NCI-H187 treated with DMSO at 0.1 percent for 48 hours (cell line): Measurements from ENCODE around the gene ASCL5.

Source experiments
- DNase-seq: peaks from one replicate; lab custom pipeline; 2025; lab: John Stamatoyannopoulos, UW

ASCL5 gene

DNA sequence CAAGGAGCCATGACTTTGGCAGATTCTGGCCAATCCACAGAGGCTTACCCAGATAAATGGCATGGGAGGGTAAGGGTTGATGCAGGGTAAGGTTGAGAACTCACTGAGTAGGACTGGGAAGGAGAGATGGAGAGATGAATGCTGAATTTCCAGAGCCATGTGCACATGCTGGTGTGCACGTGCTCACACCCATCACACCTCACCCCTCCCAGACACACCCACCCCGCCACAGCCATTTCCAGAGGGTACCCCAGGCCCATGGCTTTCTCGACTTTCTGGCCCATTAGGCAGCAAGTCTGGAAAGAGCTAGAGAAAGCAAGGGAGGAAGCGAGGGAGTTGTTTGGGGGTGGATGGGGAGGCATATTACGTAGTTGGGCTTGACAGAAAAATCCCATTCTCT lies 16.4 kb downstream of the ASCL5 start:
- DNase-seq: no peak

DNA sequence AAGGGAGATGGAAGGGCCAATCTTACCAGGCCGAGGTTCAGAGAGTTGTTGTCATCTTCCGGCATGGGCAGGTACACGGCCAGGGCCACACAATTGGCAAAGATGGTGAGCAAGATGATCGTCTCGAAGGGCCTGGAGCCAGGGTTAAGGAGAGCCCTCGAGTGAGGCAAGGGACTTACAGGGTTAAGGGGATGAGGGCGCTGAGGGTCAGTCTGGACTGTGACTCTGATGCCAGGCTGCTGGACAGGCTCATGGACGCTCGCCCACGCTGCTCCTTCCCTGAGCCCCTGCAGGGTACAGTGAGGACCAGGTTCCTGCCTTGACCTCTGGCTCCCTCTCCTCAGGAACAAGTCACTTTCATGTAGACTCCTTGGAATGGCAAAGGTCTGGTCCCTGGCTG lies 16.8 kb downstream of the ASCL5 start:
- DNase-seq: no peak

DNA sequence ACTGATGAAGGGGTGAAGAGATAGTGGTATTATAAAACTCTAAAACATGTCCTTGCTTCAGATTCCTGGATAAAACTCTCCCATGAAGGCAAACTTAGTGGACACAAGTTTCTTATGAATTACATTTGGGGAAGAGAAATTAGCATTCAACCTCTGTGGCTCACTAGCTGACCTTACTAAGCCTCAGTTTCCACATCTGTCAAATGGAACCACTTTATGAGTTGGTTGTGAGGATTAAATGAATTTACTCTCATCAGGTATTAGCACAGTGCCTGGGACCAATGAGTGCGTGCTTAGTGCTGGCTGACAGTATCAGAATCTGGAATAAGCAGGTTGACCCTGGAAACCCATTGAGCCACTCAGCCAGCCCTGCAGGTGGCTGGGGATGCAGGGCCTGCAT lies 17.3 kb downstream of the ASCL5 start:
- no peak for DNase-seq

DNA sequence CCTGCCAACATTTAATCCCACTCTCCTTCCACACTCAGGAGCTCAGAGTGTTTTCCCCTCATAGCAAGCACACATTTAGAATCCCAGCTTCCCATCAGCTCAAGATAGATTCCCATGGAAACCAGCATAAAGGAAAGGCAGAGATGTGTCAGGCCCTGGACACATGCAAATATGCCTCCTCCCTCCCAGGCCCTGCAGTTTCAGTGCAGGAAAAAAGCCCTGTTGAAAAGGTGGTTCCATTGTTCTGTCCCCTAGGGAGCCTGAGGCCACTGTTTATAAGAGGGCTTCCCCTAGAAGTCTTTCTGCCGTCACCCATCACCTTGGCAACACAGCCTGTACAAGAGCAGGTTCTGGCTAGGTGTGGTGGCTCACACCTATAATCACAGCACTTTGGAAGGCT lies 18.4 kb downstream of the ASCL5 start:
- DNase-seq: peak; percentile 40

DNA sequence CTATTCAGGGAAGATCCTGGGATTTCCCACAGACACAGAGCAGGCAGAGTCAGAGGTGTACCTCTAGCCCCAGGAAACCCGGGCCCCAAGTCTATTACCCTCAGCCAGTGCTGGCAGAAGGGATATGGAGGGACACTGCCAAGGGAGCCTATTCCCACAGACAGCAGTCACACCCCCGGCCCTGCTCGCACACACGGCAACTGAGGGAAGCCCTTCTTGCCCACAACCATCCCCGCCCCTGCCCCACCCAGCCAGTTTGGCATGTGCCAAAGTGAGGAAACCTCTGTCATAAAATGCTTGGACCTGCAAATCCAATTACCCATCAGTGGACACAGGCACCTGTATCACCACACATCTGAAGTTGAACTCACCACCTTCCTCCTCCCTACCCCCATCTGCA lies 21.3 kb downstream of the ASCL5 start:
- no peak for DNase-seq

DNA sequence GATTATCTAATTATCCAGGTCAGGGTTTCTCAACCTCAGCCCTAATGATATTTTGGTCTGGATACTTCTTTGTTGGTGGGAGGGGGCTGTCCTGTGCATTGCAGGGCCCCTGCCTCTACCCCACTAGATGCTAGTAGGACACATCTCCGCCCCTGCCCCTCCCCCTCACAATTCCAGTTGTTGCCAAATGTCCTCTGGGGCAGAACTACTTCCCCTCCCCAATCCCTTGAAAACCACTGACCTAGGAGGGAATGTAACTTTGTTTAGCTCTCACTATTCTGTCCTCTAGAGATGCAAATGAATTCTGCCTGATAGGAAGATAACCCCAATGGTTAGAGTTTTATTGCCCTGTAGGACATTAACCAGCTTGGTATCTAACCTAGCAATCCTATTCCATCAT lies 22.8 kb downstream of the ASCL5 start:
- no peak for DNase-seq

DNA sequence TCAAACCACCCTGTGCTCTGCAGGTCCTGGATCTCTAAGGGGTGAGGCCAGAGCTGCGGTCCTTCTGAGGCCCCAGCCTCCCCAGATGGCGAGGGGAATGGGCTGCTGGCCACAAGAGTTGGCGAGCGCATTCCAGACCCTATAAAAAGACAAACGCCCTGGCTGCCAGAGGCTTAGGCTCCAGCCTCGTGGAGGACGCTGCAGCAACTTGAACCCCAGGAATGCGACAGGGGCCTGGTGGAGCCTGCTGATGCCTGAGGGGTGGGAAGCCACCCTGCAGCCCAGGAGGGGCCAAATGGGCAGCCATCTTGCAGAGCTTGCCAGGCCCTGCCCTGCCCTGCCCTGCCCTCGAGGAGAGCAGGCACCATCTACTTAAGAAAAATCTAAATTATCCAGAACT lies 23.3 kb downstream of the ASCL5 start:
- DNase-seq: no peak

DNA sequence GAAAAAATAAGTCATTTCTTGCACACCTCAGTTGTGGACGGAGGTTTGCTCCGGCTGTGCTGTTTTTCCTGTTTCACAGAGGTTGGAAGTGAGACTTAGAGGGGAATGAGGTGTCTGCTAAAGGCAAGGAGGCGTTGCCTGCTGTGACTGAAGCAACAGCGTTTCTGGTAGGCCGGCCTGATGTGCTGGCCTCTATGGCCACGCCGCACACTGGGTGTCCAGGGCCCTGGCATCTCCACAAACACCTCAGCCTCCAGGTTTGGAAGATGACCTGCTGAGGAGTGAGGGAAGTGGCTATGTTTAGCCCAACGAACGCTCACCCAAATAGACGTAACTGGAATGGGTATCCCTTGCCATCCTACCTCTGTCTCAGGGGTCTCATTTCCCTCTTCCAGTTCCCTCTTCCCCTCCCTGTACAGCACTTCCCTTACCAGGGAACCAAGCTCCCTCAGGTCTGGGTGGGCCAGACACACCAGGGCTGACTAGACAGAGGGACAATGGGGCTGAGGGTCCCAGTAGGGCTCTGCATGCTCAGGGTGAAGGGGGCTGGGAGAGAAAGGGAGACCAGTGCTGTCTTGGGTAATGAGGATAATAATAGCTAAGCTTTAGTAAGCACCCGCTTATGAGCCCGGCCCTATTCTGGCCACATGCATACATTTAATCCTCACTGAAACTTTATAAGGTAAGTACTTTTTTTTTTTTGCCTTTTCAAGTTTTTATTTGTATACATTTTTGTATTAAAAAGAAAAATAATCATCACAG lies 26.6 kb downstream of the ASCL5 start:
- DNase-seq: no peak

DNA sequence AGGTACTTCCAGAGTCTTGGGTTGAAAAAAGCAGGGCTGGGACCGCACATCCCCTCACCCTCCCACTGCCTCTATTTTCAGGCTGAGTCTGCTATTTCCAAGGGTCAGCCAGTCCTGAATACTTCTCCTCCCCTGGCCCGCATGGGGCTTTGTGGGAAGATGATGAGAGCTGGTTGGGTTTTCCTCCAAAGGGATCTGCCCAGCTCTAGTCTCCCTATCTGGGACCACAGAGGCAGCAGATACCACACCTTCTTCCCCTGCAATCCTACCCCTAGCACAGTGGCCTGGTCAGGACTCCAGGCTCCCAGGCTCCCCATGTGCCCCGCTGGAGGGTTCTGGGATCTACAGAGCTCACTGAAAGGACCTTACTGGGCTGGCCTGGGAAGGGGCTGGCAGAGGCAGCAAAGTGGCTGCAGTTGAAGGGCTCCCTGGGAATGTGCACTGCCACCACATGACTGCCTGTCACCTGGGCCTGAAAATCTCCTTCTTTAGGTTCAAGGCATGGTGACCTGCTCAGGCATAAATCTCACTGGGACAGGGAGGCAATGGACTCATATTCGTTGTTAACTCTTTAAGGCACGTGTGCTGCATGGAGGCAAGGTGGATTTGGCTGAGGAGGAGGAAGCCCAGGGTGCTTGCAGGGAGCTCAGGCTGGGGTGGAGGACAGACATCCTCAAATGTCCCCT lies 27.8 kb downstream of the ASCL5 start:
- DNase-seq: no peak

DNA sequence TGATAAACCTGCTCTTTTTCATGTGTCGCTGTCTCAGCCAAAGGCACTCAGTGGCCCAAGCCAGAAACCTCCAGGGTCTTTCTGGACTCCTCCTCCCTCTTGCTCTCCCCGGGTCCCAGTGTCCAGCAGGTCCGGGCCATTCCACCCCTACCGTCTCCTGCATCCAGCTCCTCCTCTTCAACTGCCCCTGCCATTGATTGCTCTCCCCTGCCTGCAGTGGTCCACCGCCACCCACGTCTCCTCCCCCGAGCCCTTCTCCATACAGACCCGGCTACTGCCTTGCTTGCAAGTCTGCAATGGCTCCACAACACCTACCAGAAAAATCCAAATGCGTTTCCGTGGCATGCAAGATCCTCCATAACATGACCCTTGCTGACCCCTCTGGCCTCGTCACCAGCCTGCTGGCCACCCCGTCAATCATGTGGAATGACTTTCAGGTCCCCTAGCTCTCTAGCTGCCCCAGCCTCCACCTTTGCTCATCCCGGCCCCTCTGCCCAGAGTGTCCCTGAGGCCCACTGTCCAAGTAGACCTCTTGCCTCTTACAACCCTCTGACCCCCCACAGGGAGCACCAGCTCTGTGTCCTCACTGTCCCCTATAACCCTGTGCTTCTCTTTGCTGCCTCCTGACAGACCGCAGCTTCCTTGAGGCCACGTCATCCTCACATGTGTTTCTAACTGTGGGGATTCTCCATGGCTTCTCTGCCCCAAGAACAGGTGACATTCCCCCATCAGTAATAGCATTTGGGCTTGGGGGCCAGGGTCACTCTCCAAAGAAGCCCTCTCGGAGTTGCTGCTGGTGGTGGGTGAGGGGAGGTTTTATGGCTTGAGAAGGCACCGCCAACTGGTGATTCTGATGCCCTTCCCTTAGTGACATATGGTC lies 29.8 kb downstream of the ASCL5 start:
- no peak for DNase-seq

DNA sequence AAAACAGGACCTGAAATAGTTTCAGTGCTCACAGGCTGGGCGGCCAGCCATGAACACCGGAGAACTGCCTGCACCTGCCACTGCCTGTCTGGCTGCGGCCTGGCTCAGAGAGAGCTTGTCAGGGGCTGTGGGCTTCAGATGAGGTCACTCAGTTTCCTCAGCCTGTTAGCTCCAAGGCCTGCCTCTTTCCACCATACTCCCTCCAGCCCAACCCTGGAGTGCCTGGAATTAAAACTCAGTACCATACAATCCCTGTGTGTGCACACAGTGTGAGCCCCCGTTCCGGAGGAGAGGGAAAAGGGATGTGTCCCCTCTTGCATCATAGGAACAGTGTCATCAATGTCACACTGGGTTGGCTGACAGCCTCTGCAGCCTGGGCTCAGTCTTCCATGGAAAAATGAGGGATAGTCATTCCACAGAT lies 30.9 kb downstream of the ASCL5 start:
- no peak for DNase-seq

DNA sequence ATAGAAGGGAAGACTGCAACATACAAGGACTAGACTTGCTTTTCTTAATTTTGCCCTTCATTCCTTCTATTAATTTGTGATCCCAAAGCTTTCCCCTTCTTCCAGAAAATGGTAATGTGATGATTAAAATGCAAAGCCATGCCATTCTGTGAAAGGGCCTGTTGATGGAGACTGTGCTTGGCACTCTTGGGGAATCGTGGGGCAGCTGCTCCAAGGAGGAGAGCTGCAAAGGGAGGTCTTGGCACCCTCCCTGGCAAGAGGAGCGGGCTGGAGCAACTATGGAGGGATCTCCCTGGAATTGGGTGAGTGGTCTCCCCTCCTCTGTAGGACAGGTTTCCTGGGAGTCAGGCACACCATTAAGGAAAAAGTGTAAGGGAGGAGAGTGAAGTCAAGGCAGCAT lies 31.4 kb downstream of the ASCL5 start:
- DNase-seq: no peak

DNA sequence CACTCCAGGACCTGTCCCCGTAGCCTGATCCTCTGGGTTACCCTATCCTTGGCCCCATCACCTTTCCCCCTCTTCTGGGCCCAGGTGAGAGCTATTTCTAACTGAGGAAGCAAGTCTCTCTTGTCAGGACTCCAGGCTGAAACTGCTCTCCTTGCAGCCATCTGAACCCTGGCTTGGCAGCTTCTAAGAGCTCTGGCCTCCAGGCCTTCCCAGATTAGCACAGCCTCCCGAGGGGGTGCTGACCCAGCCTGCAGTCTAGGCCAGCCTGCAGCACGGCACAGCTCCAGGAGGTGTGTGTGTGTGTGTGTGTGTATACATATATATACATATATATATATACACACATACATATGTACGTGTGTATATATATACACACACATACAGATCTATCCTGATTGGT lies 32.2 kb downstream of the ASCL5 start:
- no peak for DNase-seq

DNA sequence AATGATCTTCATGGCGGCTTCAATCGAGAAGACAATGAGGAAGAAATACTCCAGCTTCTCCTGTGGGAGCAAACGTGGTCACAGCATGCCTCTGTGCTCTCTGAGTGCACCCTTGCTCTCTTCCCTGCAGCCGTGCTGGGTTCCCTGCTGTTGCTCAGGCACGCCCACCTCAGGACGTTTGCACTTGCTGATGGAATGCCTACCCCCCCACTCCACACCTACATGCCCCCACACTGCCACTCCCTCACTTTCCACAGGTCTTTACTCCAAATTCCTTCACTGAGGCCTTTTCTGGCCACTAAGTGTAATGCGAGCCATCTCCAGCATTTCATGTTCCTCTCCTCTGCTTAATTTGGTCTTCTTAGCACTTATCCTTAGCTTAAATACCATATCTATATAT lies 33.0 kb downstream of the ASCL5 start:
- DNase-seq: no peak

DNA sequence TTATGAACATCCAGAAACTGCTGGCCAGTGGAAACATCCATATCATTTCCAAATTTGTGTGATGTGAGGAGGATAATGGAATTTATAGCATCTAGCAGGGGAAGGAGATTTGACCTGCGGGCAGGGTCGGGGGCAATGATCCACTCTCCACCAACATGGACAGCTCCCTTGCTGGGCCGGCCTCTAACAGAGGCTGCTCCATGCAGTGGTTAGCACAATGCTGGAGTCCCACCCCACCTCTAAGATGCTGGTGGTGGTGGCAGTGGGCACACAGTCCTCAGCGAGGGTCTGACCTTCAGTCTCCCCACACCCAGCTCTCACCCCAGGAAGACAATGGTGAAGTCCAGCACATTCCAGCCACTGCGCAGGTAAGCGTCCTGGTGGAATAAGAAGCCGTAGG lies 33.4 kb downstream of the ASCL5 start:
- DNase-seq: no peak

DNA sequence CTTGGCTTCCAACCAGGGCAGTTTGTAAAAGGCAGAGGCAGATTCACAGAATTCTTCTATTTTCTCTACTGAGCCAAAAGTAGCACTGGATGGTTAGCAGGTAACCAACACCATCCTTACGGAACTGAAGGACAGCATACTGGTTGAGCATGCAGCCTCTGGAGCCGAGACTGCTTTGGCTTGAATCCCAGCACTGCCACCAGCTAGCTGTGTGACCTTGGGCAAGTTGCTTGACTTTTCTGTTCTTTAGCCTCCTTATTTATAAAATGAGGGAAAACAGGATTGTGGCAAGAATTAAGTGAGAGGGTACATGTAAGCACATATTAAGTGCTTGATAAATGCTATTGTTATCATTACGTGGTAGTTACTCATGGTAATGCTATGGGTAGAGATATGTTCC lies 34.2 kb downstream of the ASCL5 start:
- DNase-seq: no peak

DNA sequence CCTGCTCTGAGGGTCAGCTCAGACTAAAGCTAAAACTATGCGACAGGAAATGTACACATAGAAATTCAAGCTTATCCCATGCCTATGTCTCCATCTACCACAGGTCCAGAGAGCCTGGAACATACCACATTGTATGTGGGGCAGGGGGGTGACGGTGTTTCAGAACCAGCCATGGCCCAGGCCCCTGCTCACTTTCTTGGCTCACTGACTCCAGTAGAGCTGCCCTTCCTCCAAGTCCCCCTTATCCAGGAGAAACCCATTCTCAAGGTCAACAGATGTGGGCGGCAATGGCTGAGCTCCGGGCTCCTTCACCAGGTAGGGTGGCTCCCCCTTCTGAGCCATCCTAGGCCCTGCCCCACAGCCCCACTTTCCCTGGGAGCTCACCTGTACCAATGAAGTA lies 35.7 kb downstream of the ASCL5 start:
- DNase-seq: no peak

DNA sequence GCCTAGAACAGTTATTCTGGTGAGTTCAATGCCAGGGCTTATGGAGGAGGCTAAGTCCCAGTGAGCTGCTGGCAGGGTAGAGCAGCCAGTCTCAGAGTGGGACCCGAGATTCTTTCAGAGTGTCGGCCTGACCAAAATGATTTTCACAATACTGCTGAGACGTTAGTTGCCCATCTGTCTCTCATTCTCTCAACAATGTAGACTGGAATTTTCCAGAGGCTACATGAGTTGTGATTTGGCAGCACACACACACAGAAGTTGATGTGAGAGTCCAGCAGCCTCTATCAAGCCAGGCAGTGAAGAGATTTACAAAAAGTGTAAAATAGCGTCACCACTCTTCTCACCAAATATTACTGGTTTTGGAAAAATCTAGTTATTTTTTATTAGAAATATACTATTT lies 36.4 kb downstream of the ASCL5 start:
- DNase-seq: no peak

DNA sequence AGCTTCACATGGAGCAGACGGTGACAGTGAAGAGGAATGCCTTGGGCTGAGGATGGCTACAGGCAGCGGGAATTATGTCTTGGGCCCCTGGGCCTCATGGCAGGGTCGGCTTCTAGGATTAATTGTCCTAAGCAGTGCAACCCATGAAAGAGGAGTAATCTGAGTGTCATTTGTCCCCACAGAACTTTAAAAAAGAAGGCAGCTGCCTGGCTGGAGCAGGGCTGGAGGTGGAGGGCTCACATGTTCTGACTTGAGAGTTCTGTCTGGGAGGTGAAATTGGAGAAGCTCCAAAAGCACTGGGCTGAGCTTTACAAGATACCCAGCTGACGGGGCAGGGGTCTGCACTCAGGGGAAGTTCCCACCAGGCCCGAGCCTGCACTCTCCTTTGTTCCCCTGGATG lies 37.4 kb downstream of the ASCL5 start:
- no peak for DNase-seq

DNA sequence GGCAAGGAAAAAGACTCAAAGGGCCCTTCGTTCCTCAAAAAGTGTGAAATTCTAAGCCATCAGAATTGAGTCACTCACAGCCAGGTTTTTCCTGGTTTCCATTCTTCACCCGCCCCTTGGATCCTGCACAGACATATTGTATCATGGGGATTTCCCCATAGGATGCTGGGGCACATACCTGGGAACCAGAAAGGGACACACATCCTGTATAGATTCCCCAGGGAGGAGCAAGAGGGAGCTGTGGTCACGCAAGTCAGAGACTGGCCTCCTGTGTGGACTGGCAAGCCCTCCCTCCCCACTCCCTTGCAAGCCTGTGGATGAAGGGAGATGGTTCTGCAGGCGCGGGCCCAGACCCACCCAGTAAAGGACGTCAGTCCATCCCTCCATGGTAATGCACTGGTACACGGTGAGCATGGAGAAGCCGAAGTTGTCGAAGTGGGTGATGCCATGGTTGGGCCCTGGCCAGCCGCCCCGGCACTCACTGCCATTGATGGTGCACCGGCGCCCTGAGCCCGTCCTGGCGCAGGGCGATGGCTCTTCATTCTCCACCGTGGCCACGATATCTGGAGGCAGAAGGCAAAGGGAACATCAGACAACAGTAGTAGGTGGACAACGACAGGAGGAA lies 38.0 kb downstream of the ASCL5 start:
- no peak for DNase-seq

DNA sequence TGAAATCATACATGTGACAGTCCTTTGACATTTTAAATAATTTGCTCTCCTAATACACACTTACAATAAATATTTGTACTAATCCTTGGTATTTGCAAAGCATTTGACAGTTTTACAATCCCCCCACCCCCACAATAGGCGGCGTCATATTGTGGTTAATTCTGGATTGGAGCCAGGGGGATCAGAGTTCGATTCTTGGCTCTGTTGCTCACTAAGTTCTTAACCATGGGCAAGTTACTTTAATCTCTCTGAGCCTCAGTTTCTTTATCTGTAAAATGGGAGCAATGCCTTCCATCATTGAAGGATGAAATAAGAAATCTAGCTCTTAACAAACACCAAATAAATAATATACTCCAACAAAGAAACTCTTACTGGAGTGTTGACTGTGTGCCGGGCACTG lies 38.6 kb downstream of the ASCL5 start:
- DNase-seq: no peak

DNA sequence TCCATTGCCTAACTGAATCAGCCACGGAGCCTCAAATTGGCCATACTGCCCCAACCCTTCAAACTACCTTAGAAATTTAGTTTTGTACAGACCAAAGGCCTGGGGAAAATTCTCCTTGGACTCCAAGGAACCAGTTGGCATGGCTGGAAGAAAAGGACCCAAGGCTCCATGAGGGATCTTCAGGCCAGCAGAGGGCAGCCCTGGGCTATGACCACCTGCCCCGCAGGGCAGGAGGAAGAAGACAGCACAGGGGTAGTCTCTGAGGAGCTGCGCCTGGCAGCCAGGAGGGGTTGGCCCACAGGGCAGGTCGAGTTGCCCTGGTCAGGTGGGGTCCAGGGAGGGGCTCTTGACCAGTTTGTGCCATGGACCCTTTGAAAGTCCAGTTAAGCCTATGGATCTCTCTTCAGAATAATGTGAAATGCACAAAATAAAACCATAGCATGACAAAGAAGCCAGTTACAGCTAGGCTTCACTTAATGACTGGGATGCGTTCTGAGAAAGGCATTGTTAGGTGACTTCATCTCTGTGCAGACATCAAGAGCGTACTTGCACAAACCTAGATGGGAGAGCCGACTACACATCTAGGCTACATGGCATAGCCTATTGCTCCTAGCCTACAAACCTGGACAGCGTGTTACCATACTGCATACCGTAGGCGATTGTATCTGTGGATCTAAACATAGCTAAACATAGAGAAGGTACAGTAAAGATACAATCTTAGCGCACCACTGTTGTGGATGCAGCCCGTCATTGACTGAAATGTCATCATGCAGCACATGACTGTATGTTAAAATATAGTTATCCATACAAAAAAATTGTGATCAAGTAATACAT lies 40.9 kb downstream of the ASCL5 start:
- DNase-seq: no peak
